KMS-11 (cell line): ENCODE measurements around the gene NEMF.
A peak's percentile ranks its signal among the peaks of the same experiment; 100 is the strongest.

Source experiments
- H2AFZ ChIP-seq: fragments of 200-600 bp; sonication (generic); 2 replicates; pipeline ENCODE4 v1.6.1; 2016; ENCODE audit warnings: antibody characterized with exemption, mixed run types, low read depth
- H3K27ac ChIP-seq: fragments of 200-600 bp; sonication (generic); 2 replicates; pipeline ENCODE4 v1.6.1; 2016; ENCODE audit warnings: mild to moderate bottlenecking, mixed run types
- H3K27me3 ChIP-seq: fragments of 200-600 bp; sonication (generic); 2 replicates; pipeline ENCODE4 v1.6.1; 2017; ENCODE audit warnings: mild to moderate bottlenecking, low read depth, mixed run types, moderate library complexity; ENCODE audit not compliant: insufficient read depth
- H3K36me3 ChIP-seq: fragments of 200-600 bp; sonication (generic); 2 replicates; pipeline ENCODE4 v1.6.1; 2017; ENCODE audit warnings: mild to moderate bottlenecking, mixed run types; ENCODE audit not compliant: insufficient read depth
- H3K4me1 ChIP-seq: fragments of 200-600 bp; sonication (generic); 2 replicates; pipeline ENCODE4 v1.6.1; 2016; ENCODE audit warnings: mild to moderate bottlenecking, low read depth, mixed run types; ENCODE audit not compliant: poor library complexity, severe bottlenecking
- H3K4me2 ChIP-seq: fragments of 200-600 bp; sonication (generic); 2 replicates; pipeline ENCODE4 v1.7.0; 2016; ENCODE audit warnings: mild to moderate bottlenecking, mixed run types
- H3K4me3 ChIP-seq: fragments of 200-600 bp; sonication (generic); IDR thresholded peaks from 2 replicates; pipeline ENCODE4 v1.6.1; 2017; ENCODE audit warnings: low read depth, low read length, mixed read lengths; ENCODE audit not compliant: insufficient read depth
- H3K79me2 ChIP-seq: fragments of 200-600 bp; sonication (generic); 2 replicates; pipeline ENCODE4 v1.6.1; 2016; ENCODE audit warnings: low read depth, mixed run types; ENCODE audit not compliant: insufficient read depth
- H3K9ac ChIP-seq: fragments of 200-600 bp; sonication (generic); 2 replicates; pipeline ENCODE4 v1.6.1; 2016; ENCODE audit warnings: mild to moderate bottlenecking, mixed run types
- H4K20me1 ChIP-seq: fragments of 200-600 bp; sonication (generic); 2 replicates; pipeline ENCODE4 v1.6.1; 2016; ENCODE audit warnings: mild to moderate bottlenecking, mixed run types; ENCODE audit not compliant: insufficient read depth
- CTCF ChIP-seq: fragments of 200-600 bp; sonication (generic); conservative IDR thresholded peaks from 2 replicates; pipeline ENCODE4 v1.6.1; 2017; ENCODE audit warnings: low read depth, mild to moderate bottlenecking, antibody characterized with exemption, low read length, moderate library complexity, mixed read lengths

The NEMF gene

GRCh38 chr14:49886523-49886922 is 33.9 kb upstream of the NEMF start:
- no peak overlapping the region for H3K4me3 ChIP-seq
- H3K27ac ChIP-seq, result no peak overlapping the region
- H3K9ac ChIP-seq, result no peak overlapping the region
- H2AFZ ChIP-seq, result no peak overlapping the region
- no peaks in the 10 kb centered on the region; the same call in 1 of the 2 replicates for H3K79me2 ChIP-seq
- no peak for TF ChIP-seq CTCF
- H3K4me2 ChIP-seq, result no peak overlapping the region
- no peaks in the 10 kb centered on the region for H4K20me1 ChIP-seq
- no peaks in the 10 kb centered on the region for H3K27me3 ChIP-seq
- no peaks in the 10 kb centered on the region for H3K36me3 ChIP-seq
- peaks cover 6% of the 10 kb centered on the region for H3K4me1 ChIP-seq

GRCh38 chr14:49882826-49883694 is 30.5 kb upstream of the NEMF start:
- no peak overlapping the region for H3K9ac ChIP-seq
- H3K4me3 ChIP-seq, result no peak overlapping the region
- H2AFZ ChIP-seq, result no peak overlapping the region
- TF ChIP-seq CTCF, result no peak
- no peaks in the 10 kb centered on the region for H4K20me1 ChIP-seq
- no peak overlapping the region for H3K27ac ChIP-seq
- H3K4me2 ChIP-seq, result no peak overlapping the region
- H3K36me3 ChIP-seq, result no peaks in the 10 kb centered on the region
- H3K27me3 ChIP-seq, result no peaks in the 10 kb centered on the region
- H3K4me1 ChIP-seq, result peaks cover 23% of the 10 kb centered on the region
- no peaks in the 10 kb centered on the region for H3K79me2 ChIP-seq

- Histone ChIP-seq H3K27me3 (no peaks in the 10 kb centered on the region), H3K4me2 (no peak overlapping the region), H3K4me3 (no peak overlapping the region), H2AFZ (no peak overlapping the region), H3K36me3 (no peaks in the 10 kb centered on the region), H3K79me2 (no peaks in the 10 kb centered on the region), H4K20me1 (no peaks in the 10 kb centered on the region), H3K9ac (no peak overlapping the region), H3K27ac (no peak overlapping the region), H3K4me1 (peaks cover 23% of the 10 kb centered on the region)
- TF ChIP-seq CTCF, result no peak
Measured at GRCh38 chr14:49881350-49882001, 28.9 kb upstream of the NEMF start.

GRCh38 chr14:49880267-49881064 is 27.9 kb upstream of the NEMF start:
- H3K27ac ChIP-seq, result peak overlapping the region; percentile 28; the same call in 1 of the 2 replicates
- TF ChIP-seq CTCF, result no peak
- H3K9ac ChIP-seq, result no peak overlapping the region
- H3K4me3 ChIP-seq, result no peak overlapping the region
- H3K36me3 ChIP-seq, result no peaks in the 10 kb centered on the region
- H3K79me2 ChIP-seq, result no peaks in the 10 kb centered on the region
- H2AFZ ChIP-seq, result peak overlapping the region; percentile 6; the same call in 1 of the 2 replicates
- H3K4me2 ChIP-seq, result peak overlapping the region; percentile 13; the same call in 1 of the 2 replicates
- H3K4me1 ChIP-seq, result peaks cover 23% of the 10 kb centered on the region
- no peaks in the 10 kb centered on the region for H4K20me1 ChIP-seq
- H3K27me3 ChIP-seq, result no peaks in the 10 kb centered on the region
